Stomach smooth muscle (tissue), 2 donors: ENCODE results near the gene MRTFA.

ENCODE experiments used
- H3K27ac ChIP-seq: one replicate; pipeline ENCODE4 v1.7.0; 2013; ENCODE audit warnings: mild to moderate bottlenecking, low read length, inconsistent platforms
- H3K27me3 ChIP-seq, 2 donors: one replicate each; pipeline ENCODE4 v1.7.0; 2013; ENCODE audit warnings: low read length in 2 of 2; ENCODE audit not compliant: insufficient read depth in 2 of 2, control insufficient read depth in 1 of 2
- H3K36me3 ChIP-seq, 2 donors: one replicate each; pipeline ENCODE4 v1.7.0; 2013; ENCODE audit warnings: low read length in 2 of 2; ENCODE audit not compliant: control insufficient read depth in 2 of 2, insufficient read depth in 2 of 2
- H3K4me1 ChIP-seq: one replicate; pipeline ENCODE4 v1.7.0; 2013; ENCODE audit warnings: low read length; ENCODE audit not compliant: control insufficient read depth, insufficient read depth
- H3K4me3 ChIP-seq, 2 donors: one replicate each; pipeline ENCODE4 v1.7.0; 2013; ENCODE audit warnings: low read length in 2 of 2
- H3K9ac ChIP-seq, 2 donors: one replicate each; pipeline ENCODE4 v1.7.0; 2013; ENCODE audit warnings: low read length in 2 of 2, mild to moderate bottlenecking in 1 of 2
- H3K9me3 ChIP-seq, 2 donors: one replicate each; pipeline ENCODE4 v1.7.0; 2013; ENCODE audit warnings: low read length in 2 of 2; ENCODE audit not compliant: control insufficient read depth in 2 of 2
- donor health status: healthy.
- donor health status: Pancreatic carcinoma.

MRTFA gene

GRCh38 chr22:40403141-40403540 is 233.4 kb downstream of the MRTFA start:
- no peaks in the 10 kb centered on the region for H3K27me3 ChIP-seq
- H3K9ac ChIP-seq = no peak overlapping the region
- H3K27ac ChIP-seq = no peak overlapping the region
- no peak overlapping the region for H3K4me3 ChIP-seq
- H3K36me3 ChIP-seq = peaks cover 46 to 53% of the 10 kb centered on the region in 2 donors
- H3K4me1 ChIP-seq = no peaks in the 10 kb centered on the region
- H3K9me3 ChIP-seq = no peaks in the 10 kb centered on the region

GRCh38 chr22:40401981-40402406 is 234.5 kb downstream of the MRTFA start:
- Histone ChIP-seq H3K9me3 (no peaks in the 10 kb centered on the region), H3K4me3 (no peak overlapping the region), H3K27ac (no peak overlapping the region), H3K4me1 (no peaks in the 10 kb centered on the region), H3K27me3 (no peaks in the 10 kb centered on the region), H3K36me3 (peaks cover 36 to 44% of the 10 kb centered on the region in 2 donors), H3K9ac (no peak overlapping the region)

GRCh38 chr22:40401532-40401931 is 235.0 kb downstream of the MRTFA start:
- no peak overlapping the region for H3K9ac ChIP-seq
- peaks cover 33 to 40% of the 10 kb centered on the region in 2 donors for H3K36me3 ChIP-seq
- H3K9me3 ChIP-seq = no peaks in the 10 kb centered on the region
- H3K27me3 ChIP-seq = no peaks in the 10 kb centered on the region
- H3K4me3 ChIP-seq = no peak overlapping the region
- no peaks in the 10 kb centered on the region for H3K4me1 ChIP-seq
- H3K27ac ChIP-seq = no peak overlapping the region

- Histone ChIP-seq H3K9ac (no peak overlapping the region), H3K27ac (no peak overlapping the region), H3K36me3 (peaks cover 21 to 30% of the 10 kb centered on the region in 2 donors), H3K4me3 (no peak overlapping the region), H3K4me1 (no peaks in the 10 kb centered on the region), H3K27me3 (no peaks in the 10 kb centered on the region), H3K9me3 (no peaks in the 10 kb centered on the region)
Observed at GRCh38 chr22:40400159-40400558, 236.4 kb downstream of the MRTFA start.

DNA sequence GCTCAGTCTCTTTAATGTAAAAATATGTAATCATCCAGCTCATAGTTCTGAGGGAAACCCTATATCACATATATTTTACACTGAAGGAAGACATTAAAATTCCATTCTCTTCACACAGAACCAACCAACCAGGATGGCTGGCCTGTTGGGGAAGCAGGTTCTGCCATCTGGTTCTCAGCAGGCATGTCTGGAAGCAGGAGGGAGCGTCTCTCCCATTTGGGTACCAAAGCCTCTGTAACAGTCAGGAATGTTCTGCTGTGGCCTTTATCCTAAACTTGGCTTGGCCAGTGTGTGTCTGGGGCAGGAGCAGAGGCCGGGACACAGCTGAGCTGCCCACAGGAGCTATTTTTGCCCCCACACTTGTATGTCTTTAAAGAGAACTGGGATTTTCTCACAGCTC is 236.9 kb downstream of the MRTFA start:
- H3K4me1 ChIP-seq = no peaks in the 10 kb centered on the region
- no peaks in the 10 kb centered on the region for H3K27me3 ChIP-seq
- H3K9ac ChIP-seq = no peak overlapping the region
- H3K4me3 ChIP-seq = no peak overlapping the region
- no peak overlapping the region for H3K27ac ChIP-seq
- H3K36me3 ChIP-seq = peaks cover 15 to 26% of the 10 kb centered on the region in 2 donors
- H3K9me3 ChIP-seq = no peaks in the 10 kb centered on the region

GRCh38 chr22:40397396-40397795 is 239.1 kb downstream of the MRTFA start:
- Histone ChIP-seq H3K4me1 (peaks cover 3% of the 10 kb centered on the region), H3K9ac (no peak overlapping the region), H3K36me3 (peaks cover 9 to 10% of the 10 kb centered on the region in 2 donors), H3K27me3 (no peaks in the 10 kb centered on the region), H3K27ac (no peak overlapping the region), H3K9me3 (no peaks in the 10 kb centered on the region), H3K4me3 (no peak overlapping the region)

DNA sequence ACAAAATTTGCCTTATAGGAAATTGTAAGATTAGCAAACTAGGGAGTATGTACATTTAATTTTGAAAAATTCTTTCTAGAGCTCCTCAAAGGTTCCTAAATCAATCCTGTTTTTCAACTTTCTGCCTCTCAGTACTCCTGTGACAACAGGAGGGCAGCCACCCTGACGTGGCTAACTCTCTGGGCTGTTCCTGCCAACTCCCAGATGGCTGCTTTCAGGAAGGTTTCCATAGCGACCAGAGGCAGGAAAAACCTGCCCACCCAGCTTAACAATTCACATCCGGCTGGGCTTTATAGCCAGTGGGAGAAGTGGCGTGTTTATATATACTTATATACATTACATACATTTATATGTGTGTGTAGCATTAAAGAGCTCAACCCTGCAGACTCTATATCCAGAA is 239.6 kb downstream of the MRTFA start:
- H3K9me3 ChIP-seq = no peaks in the 10 kb centered on the region
- H3K4me3 ChIP-seq = no peak overlapping the region
- peaks cover 3% of the 10 kb centered on the region for H3K4me1 ChIP-seq
- H3K27me3 ChIP-seq = no peaks in the 10 kb centered on the region
- H3K36me3 ChIP-seq = peaks cover 6 to 7% of the 10 kb centered on the region in 2 donors
- H3K9ac ChIP-seq = no peak overlapping the region
- no peak overlapping the region for H3K27ac ChIP-seq

DNA sequence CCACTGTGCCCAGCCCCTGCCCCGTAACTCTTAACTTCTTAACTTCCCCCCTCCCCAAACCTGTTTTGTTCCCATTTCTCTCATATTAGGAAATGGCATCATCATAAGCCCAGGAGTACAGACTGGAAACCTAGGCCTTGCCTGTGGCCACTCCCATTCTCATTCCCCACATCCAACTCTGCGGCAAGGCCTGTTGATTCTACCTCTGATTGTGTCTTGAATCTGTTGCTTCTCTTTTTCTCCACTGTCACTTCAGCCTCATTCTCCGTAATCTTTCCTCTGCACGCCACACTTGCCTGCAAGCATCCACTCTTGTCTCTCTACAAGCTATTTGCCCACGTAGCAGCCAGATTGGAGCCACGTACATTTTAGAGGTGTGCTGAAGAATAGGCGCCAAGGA is 240.9 kb downstream of the MRTFA start:
- Histone ChIP-seq H3K9ac (no peak overlapping the region), H3K4me3 (no peak overlapping the region), H3K4me1 (peaks cover 3% of the 10 kb centered on the region), H3K27me3 (no peaks in the 10 kb centered on the region), H3K36me3 (peaks cover 0 to 3% of the 10 kb centered on the region in 2 donors), H3K27ac (no peak overlapping the region), H3K9me3 (no peaks in the 10 kb centered on the region)

DNA sequence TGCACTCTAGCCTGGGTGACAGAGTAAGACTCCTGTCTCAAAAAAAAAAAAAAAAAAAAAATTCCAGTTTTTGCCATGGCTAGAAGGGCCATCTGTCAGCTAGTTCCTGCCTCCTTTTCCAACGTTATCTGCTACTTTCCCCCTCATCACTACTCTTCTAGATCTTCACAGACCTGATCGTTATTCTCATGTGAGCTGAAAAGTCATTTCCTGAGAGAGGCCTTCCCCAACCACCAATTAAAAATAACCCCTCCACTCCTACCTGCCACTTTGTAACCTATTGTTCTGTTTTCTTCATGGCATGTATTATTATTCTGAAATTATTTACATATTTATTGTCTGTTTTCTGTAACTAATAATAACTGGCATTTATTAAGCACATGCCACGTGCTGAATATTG is 241.9 kb downstream of the MRTFA start:
- H3K9me3 ChIP-seq = no peaks in the 10 kb centered on the region
- no peaks in the 10 kb centered on the region for H3K27me3 ChIP-seq
- H3K36me3 ChIP-seq = peaks cover 0 to 3% of the 10 kb centered on the region in 2 donors
- H3K9ac ChIP-seq = no peak overlapping the region
- H3K4me1 ChIP-seq = peaks cover 3% of the 10 kb centered on the region
- H3K4me3 ChIP-seq = no peak overlapping the region
- no peak overlapping the region for H3K27ac ChIP-seq

- H3K4me3 ChIP-seq = no peak overlapping the region
- H3K36me3 ChIP-seq = peaks cover 0 to 3% of the 10 kb centered on the region in 2 donors
- H3K9ac ChIP-seq = no peak overlapping the region
- H3K27ac ChIP-seq = no peak overlapping the region
- H3K27me3 ChIP-seq = no peaks in the 10 kb centered on the region
- peaks cover 3% of the 10 kb centered on the region for H3K4me1 ChIP-seq
- H3K9me3 ChIP-seq = no peaks in the 10 kb centered on the region
Observed at GRCh38 chr22:40392618-40393017, 243.9 kb downstream of the MRTFA start.

DNA sequence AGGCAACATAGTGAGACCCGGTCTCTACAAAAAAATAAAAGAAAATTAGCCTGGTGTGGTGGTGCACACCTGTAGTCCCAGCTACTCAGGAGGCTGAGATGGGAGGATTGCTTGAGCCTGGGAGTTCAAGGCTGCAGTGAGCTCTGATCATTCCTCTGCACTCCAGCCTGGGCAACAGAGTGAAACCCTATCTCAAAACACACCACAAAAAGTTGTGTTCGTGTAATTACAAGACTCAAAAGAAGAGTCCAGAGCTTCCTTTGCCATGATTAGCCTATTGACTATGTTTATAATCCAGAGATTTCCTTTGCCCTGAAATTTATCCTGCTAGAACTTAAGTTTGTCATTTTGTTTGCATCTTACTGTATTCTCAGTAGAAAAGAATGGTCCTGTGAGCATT is 245.1 kb downstream of the MRTFA start:
- H3K4me3 ChIP-seq = no peak overlapping the region
- no peaks in the 10 kb centered on the region for H3K9me3 ChIP-seq
- H3K27me3 ChIP-seq = no peaks in the 10 kb centered on the region
- no peak overlapping the region for H3K9ac ChIP-seq
- H3K27ac ChIP-seq = no peak overlapping the region
- H3K4me1 ChIP-seq = peaks cover 3% of the 10 kb centered on the region
- peaks cover 0 to 3% of the 10 kb centered on the region in 2 donors for H3K36me3 ChIP-seq
